H9 (cell line): ENCODE data around the gene MGAT4A. TPM values are rescaled to one million over a fixed set of nuclear protein-coding genes. Genes with fewer than 3 reads are reported as not detected.

Experiments
- DNase-seq: peaks from one replicate; pipeline ENCODE4 v3.0.0-alpha.2; 2017
- H2AFZ ChIP-seq: one replicate; pipeline ENCODE4 v1.6.1; 2013; ENCODE audit warnings: mild to moderate bottlenecking, low read length, control low read depth, moderate library complexity
- H2AK5ac ChIP-seq: 2 replicates; pipeline ENCODE4 v1.6.1; 2013; ENCODE audit warnings: low read length, control low read depth, mixed read lengths; ENCODE audit not compliant: insufficient read length
- H2BK120ac ChIP-seq: one replicate; pipeline ENCODE4 v1.6.1; 2013; ENCODE audit warnings: low read depth, mild to moderate bottlenecking, low read length, control low read depth, inconsistent platforms; ENCODE audit not compliant: poor library complexity, severe bottlenecking
- H2BK12ac ChIP-seq: 2 replicates; pipeline ENCODE4 v1.6.1; 2013; ENCODE audit warnings: low read length, control low read depth, mixed read lengths, low read depth; ENCODE audit not compliant: insufficient read length
- H2BK15ac ChIP-seq: 2 replicates; pipeline ENCODE4 v1.6.1; 2013; ENCODE audit warnings: low read depth, low read length, control low read depth
- H2BK20ac ChIP-seq: one replicate; pipeline ENCODE4 v1.6.1; 2013; ENCODE audit warnings: low read depth, mild to moderate bottlenecking, low read length, control low read depth, inconsistent platforms; ENCODE audit not compliant: poor library complexity, severe bottlenecking
- H2BK5ac ChIP-seq: 2 replicates; pipeline ENCODE4 v1.6.1; 2013; ENCODE audit warnings: low read length, control low read depth, mixed read lengths; ENCODE audit not compliant: insufficient read length
- H3K14ac ChIP-seq: 2 replicates; pipeline ENCODE4 v1.6.1; 2013; ENCODE audit warnings: low read length, control low read depth; ENCODE audit not compliant: insufficient read depth
- H3K18ac ChIP-seq: 2 replicates; pipeline ENCODE4 v1.6.1; 2013; ENCODE audit warnings: low read depth, mild to moderate bottlenecking, mixed read lengths, low read length, control low read depth; ENCODE audit not compliant: insufficient read length
- H3K23ac ChIP-seq: 2 replicates; pipeline ENCODE4 v1.6.1; 2013; ENCODE audit warnings: low read length, control low read depth, mixed read lengths, low read depth; ENCODE audit not compliant: insufficient read length
- H3K23me2 ChIP-seq: 2 replicates; pipeline ENCODE4 v1.6.1; 2013; ENCODE audit warnings: low read depth, mild to moderate bottlenecking, mixed read lengths, low read length, control low read depth; ENCODE audit not compliant: insufficient read length, poor library complexity, severe bottlenecking
- H3K27ac ChIP-seq: 2 replicates; pipeline ENCODE4 v1.5.1; 2013; ENCODE audit warnings: low read length, control low read depth, mixed read lengths, low read depth; ENCODE audit not compliant: insufficient read length
- H3K27me3 ChIP-seq: 2 replicates; pipeline ENCODE4 v1.6.1; 2013; ENCODE audit warnings: low read length, control low read depth, inconsistent platforms; ENCODE audit not compliant: insufficient read depth
- H3K4ac ChIP-seq: 2 replicates; pipeline ENCODE4 v1.6.1; 2013; ENCODE audit warnings: low read depth, mild to moderate bottlenecking, control low read depth, inconsistent platforms, low read length, moderate library complexity
- H3K4me1 ChIP-seq: 2 replicates; pipeline ENCODE4 v1.6.1; 2013; ENCODE audit warnings: low read length, control low read depth, inconsistent platforms; ENCODE audit not compliant: insufficient read depth
- H3K4me2 ChIP-seq: 2 replicates; pipeline ENCODE4 v1.6.1; 2013; ENCODE audit warnings: low read length, control low read depth, mixed read lengths; ENCODE audit not compliant: insufficient read length, insufficient read depth
- H3K56ac ChIP-seq: 2 replicates; pipeline ENCODE4 v1.6.1; 2013; ENCODE audit warnings: low read depth, mild to moderate bottlenecking, mixed read lengths, low read length, control low read depth; ENCODE audit not compliant: insufficient read length
- H3K79me1 ChIP-seq: 2 replicates; pipeline ENCODE4 v1.6.1; 2013; ENCODE audit warnings: low read depth, mild to moderate bottlenecking, moderate library complexity, low read length, control low read depth, inconsistent platforms; ENCODE audit not compliant: insufficient read depth, poor library complexity, severe bottlenecking
- H3K79me2 ChIP-seq: 2 replicates; pipeline ENCODE4 v1.6.1; 2013; ENCODE audit warnings: low read length, control low read depth, inconsistent platforms; ENCODE audit not compliant: insufficient read depth
- H3K9ac ChIP-seq: 2 replicates; pipeline ENCODE4 v1.6.1; 2013; ENCODE audit warnings: low read length, control low read depth, mixed read lengths; ENCODE audit not compliant: insufficient read length; ENCODE audit errors: extremely low read depth
- H3K9me3 ChIP-seq: one replicate; pipeline ENCODE4 v1.6.1; 2013; ENCODE audit warnings: low read depth, low read length, inconsistent platforms; ENCODE audit not compliant: control insufficient read depth
- H3T11ph ChIP-seq: one replicate; pipeline ENCODE4 v1.6.1; 2013; ENCODE audit warnings: mild to moderate bottlenecking, low read length, control low read depth, inconsistent platforms
- H4K20me1 ChIP-seq: one replicate; pipeline ENCODE4 v1.6.1; 2013; ENCODE audit not compliant: control insufficient read depth, insufficient read length, insufficient read depth
- H4K5ac ChIP-seq: 2 replicates; pipeline ENCODE4 v1.6.1; 2013; ENCODE audit warnings: low read depth, mild to moderate bottlenecking, mixed read lengths, low read length, control low read depth; ENCODE audit not compliant: insufficient read length
- H4K8ac ChIP-seq: replicated peaks from 2 replicates; pipeline ENCODE4 v1.6.1; 2013; ENCODE audit warnings: low read length, control low read depth, mixed read lengths, low read depth; ENCODE audit not compliant: insufficient read length
- H4K91ac ChIP-seq: 2 replicates; pipeline ENCODE4 v1.6.1; 2013; ENCODE audit warnings: low read depth, mild to moderate bottlenecking, moderate library complexity, mixed read lengths, low read length, control low read depth; ENCODE audit not compliant: insufficient read length
- H3K27ac Mint-ChIP-seq, 3 experiments: 2 replicates in 2 of 3; 3 replicates in 1 of 3; pipeline ENCODE4 v1.8.0; 2020 to 2021; ENCODE audit warnings: mixed read lengths in 3 of 3, mild to moderate bottlenecking in 1 of 3, moderate library complexity in 1 of 3
- H3K27me3 Mint-ChIP-seq: 2 replicates; pipeline ENCODE4 v1.8.0; 2021; ENCODE audit warnings: low read depth, mild to moderate bottlenecking, moderate library complexity, mixed read lengths
- H3K36me3 Mint-ChIP-seq, 3 experiments: 2 replicates in 2 of 3; 3 replicates in 1 of 3; pipeline ENCODE4 v1.8.0; 2020 to 2021; ENCODE audit warnings: low read depth in 3 of 3, mixed read lengths in 3 of 3; ENCODE audit not compliant: insufficient read depth in 1 of 3
- H3K4me1 Mint-ChIP-seq, 2 experiments: 2 replicates each; pipeline ENCODE4 v1.8.0; 2020; ENCODE audit warnings: mixed read lengths in 2 of 2
- H3K4me3 Mint-ChIP-seq, 2 experiments: 2 replicates in 1 of 2; 3 replicates in 1 of 2; pipeline ENCODE4 v1.8.0; 2020 to 2021; ENCODE audit warnings: mild to moderate bottlenecking in 2 of 2, mixed read lengths in 2 of 2, moderate library complexity in 1 of 2
- H3K9me3 Mint-ChIP-seq, 2 experiments: 2 replicates in 1 of 2; 3 replicates in 1 of 2; pipeline ENCODE4 v1.8.0; 2020; ENCODE audit warnings: mild to moderate bottlenecking in 2 of 2, mixed read lengths in 2 of 2, moderate library complexity in 1 of 2
- CTCF ChIP-seq: fragments of 200-600 bp; sonication (generic); conservative IDR thresholded peaks from 3 replicates; pipeline ENCODE4 v1.8.0; 2021; ENCODE audit warnings: antibody characterized with exemption, mild to moderate bottlenecking
- WGBS: extraction: QIAGEN DNeasy Blood & Tissue Kit; methylation state at CpG from one replicate; pipeline ENCODE4 v1.1.7; 2013; ENCODE audit warnings: missing lambda C conversion rate, low lambda C conversion rate, mixed read lengths; ENCODE audit not compliant: insufficient read length; ENCODE audit errors: extremely low coverage; 5-methylcytosine and 5-hydroxymethylcytosine counted together
- total RNA-seq: library from RNA; stranded (reverse); gene quantifications from 2 replicates; pipeline ENCODE4 v1.2.1, GENCODE V29; 2021

The MGAT4A gene
- total RNA-seq, 1 experiment from 2014 or later: 3.5 TPM

- H3K79me1 ChIP-seq: no peaks in the 10 kb centered on the region
- H3K36me3 Mint-ChIP-seq: no peaks in the 10 kb centered on the region
- H4K91ac ChIP-seq: no peak overlapping the region
- H3K27ac ChIP-seq: no peak overlapping the region
- H3K23ac ChIP-seq: no peak overlapping the region
- no peak overlapping the region for H3K56ac ChIP-seq
- H4K8ac ChIP-seq: no peak overlapping the region
- H3K4me3 Mint-ChIP-seq: no peak overlapping the region
- no peaks in the 10 kb centered on the region; the same call in 1 of the 2 replicates for H3K27me3 Mint-ChIP-seq
- no peak overlapping the region for H2BK20ac ChIP-seq
- H3K4me1 ChIP-seq: no peaks in the 10 kb centered on the region
- no peak overlapping the region for H3T11ph ChIP-seq
- no peaks in the 10 kb centered on the region for H3K27me3 ChIP-seq
- no peak for DNase-seq
- no peaks in the 10 kb centered on the region for H3K4me1 Mint-ChIP-seq
- H2BK15ac ChIP-seq: no peak overlapping the region
- H3K18ac ChIP-seq: no peak overlapping the region
- H3K4ac ChIP-seq: no peak overlapping the region
- no peaks in the 10 kb centered on the region for H3K9me3 ChIP-seq
- no peaks in the 10 kb centered on the region for H3K9me3 Mint-ChIP-seq
- no peak overlapping the region for H2AFZ ChIP-seq
- peaks cover 2% of the 10 kb centered on the region for H4K20me1 ChIP-seq
- no CpG with 5 or more reads among the region's 4 CpGs for WGBS
- H2AK5ac ChIP-seq: no peak overlapping the region
- H2BK12ac ChIP-seq: no peak overlapping the region
- H3K9ac ChIP-seq: no peak overlapping the region
- no peak for TF ChIP-seq CTCF
- no peak overlapping the region for H3K14ac ChIP-seq
- no peak overlapping the region for H4K5ac ChIP-seq
- no peak overlapping the region for H3K4me2 ChIP-seq
- H2BK120ac ChIP-seq: no peak overlapping the region
- no peak overlapping the region for H2BK5ac ChIP-seq
- no peaks in the 10 kb centered on the region for H3K23me2 ChIP-seq
- no peak overlapping the region for H3K27ac Mint-ChIP-seq
- H3K79me2 ChIP-seq: no peaks in the 10 kb centered on the region
Measured at GRCh38 chr2:98764499-98764898, 33.6 kb upstream of the MGAT4A start.
